22Rv1 (cell line): ENCODE data around the gene CDKAL1.

ENCODE experiments used
- CTCF ChIP-seq: fragments of 450-650 bp; IDR thresholded peaks from 2 replicates; pipeline ENCODE4 v1.5.1; 2017; ENCODE audit warnings: mild to moderate bottlenecking
- ZFX ChIP-seq: fragments of 450-650 bp; IDR thresholded peaks from 2 replicates; pipeline ENCODE4 v1.6.1; 2017; ENCODE audit warnings: antibody characterized with exemption, borderline replicate concordance

- TF ChIP-seq CTCF = no peak
- no peak for TF ChIP-seq ZFX
These were observed 356.9 kb downstream of the CDKAL1 start for GRCh38 chr6:20891161-20891560.
